Measurements from ENCODE around the gene INPP4A.

INPP4A gene

GRCh38 chr2:98516571-98516970 lies 71.9 kb downstream of the INPP4A start:
- Histone ChIP-seq H4K20me1 (ENCODE audit: insufficient read depth, low read length) (peaks cover 8% of the 10 kb centered on the region; the same call in 1 of the 2 replicates), H2AFZ (ENCODE audit: low read depth, low read length) (no peak overlapping the region), H3K4me1 (ENCODE audit: low read length) (no peaks in the 10 kb centered on the region), H3K4me3 (ENCODE audit: low read length) (no peak overlapping the region), H3K9me3 (ENCODE audit: insufficient read depth, low read length) (no peaks in the 10 kb centered on the region), H3K9ac (ENCODE audit: low read length) (no peak overlapping the region), H3K79me2 (ENCODE audit: low read length) (no peaks in the 10 kb centered on the region), H3K4me2 (ENCODE audit: low read length) (no peak overlapping the region), H3K27ac (ENCODE audit: low read length) (no peak overlapping the region), H3K36me3 (replicated peaks; ENCODE audit: low read depth, low read length) (no peaks in the 10 kb centered on the region), H3K27me3 (ENCODE audit: low read depth, low read length) (no peaks in the 10 kb centered on the region)
- TF ChIP-seq CTCF (IDR thresholded peaks at IDR 0.05; ENCODE audit: low read depth, low read length), result no peak
- no peak for TF ChIP-seq EZH2phosphoT487 (IDR thresholded peaks at IDR 0.05; ENCODE audit: low read depth)

GRCh38 chr2:98517636-98518035 lies 73.0 kb downstream of the INPP4A start:
- no peaks in the 10 kb centered on the region for H3K4me1 ChIP-seq (ENCODE audit: low read length)
- no peak overlapping the region for H2AFZ ChIP-seq (ENCODE audit: low read depth, low read length)
- H3K9me3 ChIP-seq (ENCODE audit: insufficient read depth, low read length), result no peaks in the 10 kb centered on the region
- no peak overlapping the region for H3K4me2 ChIP-seq (ENCODE audit: low read length)
- no peaks in the 10 kb centered on the region for H3K36me3 ChIP-seq (replicated peaks; ENCODE audit: low read depth, low read length)
- H3K4me3 ChIP-seq (ENCODE audit: low read length), result no peak overlapping the region
- TF ChIP-seq EZH2phosphoT487 (IDR thresholded peaks at IDR 0.05; ENCODE audit: low read depth), result no peak
- no peak for TF ChIP-seq CTCF (IDR thresholded peaks at IDR 0.05; ENCODE audit: low read depth, low read length)
- peaks cover 8% of the 10 kb centered on the region; the same call in 1 of the 2 replicates for H4K20me1 ChIP-seq (ENCODE audit: insufficient read depth, low read length)
- no peak overlapping the region for H3K9ac ChIP-seq (ENCODE audit: low read length)
- no peaks in the 10 kb centered on the region for H3K27me3 ChIP-seq (ENCODE audit: low read depth, low read length)
- H3K27ac ChIP-seq (ENCODE audit: low read length), result no peak overlapping the region
- no peaks in the 10 kb centered on the region for H3K79me2 ChIP-seq (ENCODE audit: low read length)

GRCh38 chr2:98518101-98518500 lies 73.4 kb downstream of the INPP4A start:
- Histone ChIP-seq H3K36me3 (replicated peaks; ENCODE audit: low read depth, low read length) (no peaks in the 10 kb centered on the region), H3K4me1 (ENCODE audit: low read length) (no peaks in the 10 kb centered on the region), H3K4me2 (ENCODE audit: low read length) (no peak overlapping the region), H3K9me3 (ENCODE audit: insufficient read depth, low read length) (no peaks in the 10 kb centered on the region), H3K4me3 (ENCODE audit: low read length) (no peak overlapping the region), H3K27me3 (ENCODE audit: low read depth, low read length) (no peaks in the 10 kb centered on the region), H3K27ac (ENCODE audit: low read length) (no peak overlapping the region), H2AFZ (ENCODE audit: low read depth, low read length) (no peak overlapping the region), H3K79me2 (ENCODE audit: low read length) (no peaks in the 10 kb centered on the region), H4K20me1 (ENCODE audit: insufficient read depth, low read length) (peaks cover 8% of the 10 kb centered on the region; the same call in 1 of the 2 replicates), H3K9ac (ENCODE audit: low read length) (no peak overlapping the region)
- peak; percentile 82 for TF ChIP-seq CTCF (IDR thresholded peaks at IDR 0.05; ENCODE audit: low read depth, low read length)
- TF ChIP-seq EZH2phosphoT487 (IDR thresholded peaks at IDR 0.05; ENCODE audit: low read depth), result no peak

- no peak overlapping the region for H2AFZ ChIP-seq (ENCODE audit: low read depth, low read length)
- no peak overlapping the region for H3K4me3 ChIP-seq (ENCODE audit: low read length)
- H3K9me3 ChIP-seq (ENCODE audit: insufficient read depth, low read length), result no peaks in the 10 kb centered on the region
- no peak overlapping the region for H3K9ac ChIP-seq (ENCODE audit: low read length)
- peaks cover 5% of the 10 kb centered on the region; the same call in 1 of the 2 replicates for H4K20me1 ChIP-seq (ENCODE audit: insufficient read depth, low read length)
- H3K27ac ChIP-seq (ENCODE audit: low read length), result no peak overlapping the region
- no peaks in the 10 kb centered on the region for H3K79me2 ChIP-seq (ENCODE audit: low read length)
- TF ChIP-seq CTCF (IDR thresholded peaks at IDR 0.05; ENCODE audit: low read depth, low read length) (no peak), EZH2phosphoT487 (IDR thresholded peaks at IDR 0.05; ENCODE audit: low read depth) (no peak)
- no peaks in the 10 kb centered on the region for H3K4me1 ChIP-seq (ENCODE audit: low read length)
- H3K27me3 ChIP-seq (ENCODE audit: low read depth, low read length), result no peaks in the 10 kb centered on the region
- no peak overlapping the region for H3K4me2 ChIP-seq (ENCODE audit: low read length)
- no peaks in the 10 kb centered on the region for H3K36me3 ChIP-seq (replicated peaks; ENCODE audit: low read depth, low read length)
Observed at GRCh38 chr2:98519156-98519555, 74.5 kb downstream of the INPP4A start.

Data from OCI-LY3 (cell line).